DMS153 (cell line): Measurements from ENCODE around the gene SAMD15.
A peak's percentile ranks its signal among the peaks of the same experiment; 100 is the strongest.
"Not testable (repeated sequence)": the region's sequence is repeated elsewhere in the genome, so short reads cannot be mapped to it uniquely, and the experiment has no call there.

Experiments
- DNase-seq: peaks from one replicate; lab custom pipeline; 2025; lab: John Stamatoyannopoulos, UW

Gene SAMD15

DNA sequence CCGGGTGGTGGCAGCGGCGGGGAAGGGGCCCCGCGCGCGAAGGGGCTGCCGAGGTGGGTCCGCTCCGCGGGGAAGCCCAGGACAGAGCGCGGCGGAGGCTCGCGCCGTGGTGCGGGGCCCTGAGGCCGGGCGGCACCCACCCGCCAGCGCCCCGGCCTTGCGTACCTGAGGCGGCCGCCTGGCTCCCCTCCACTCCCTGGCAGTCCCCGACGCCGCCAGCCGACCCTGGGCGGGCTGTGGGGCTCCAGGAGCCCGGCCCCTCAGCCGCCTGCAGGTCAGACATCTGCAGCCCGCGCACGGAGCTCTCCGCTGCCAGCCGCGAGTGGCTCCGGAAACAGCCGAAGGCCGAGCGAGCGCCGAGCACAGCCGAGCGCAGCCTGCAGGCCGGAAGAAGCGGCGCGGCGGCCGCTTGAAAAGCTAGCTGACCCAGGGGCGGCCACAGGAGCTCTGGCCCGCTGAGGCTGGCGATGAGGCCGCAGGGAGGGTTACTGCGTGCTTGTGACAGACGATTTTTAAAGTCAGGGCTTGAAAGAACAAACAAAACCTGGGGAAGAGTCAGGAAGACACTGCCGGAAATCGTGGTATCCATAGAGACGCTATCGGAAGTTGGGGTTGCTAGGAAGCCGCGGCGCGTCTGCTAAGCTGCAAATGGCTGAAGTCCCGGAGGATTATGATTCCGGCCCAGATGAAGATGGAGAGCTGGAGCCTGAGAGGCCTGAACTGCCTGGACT is at the start of gene SAMD15, which contains the start of gene TMED8:
SAMD15 (plus strand) TSS at position 609 of the 731 bp plus-strand sequence; CDS start at position 649, 40 bp downstream.
TMED8 (minus strand) TSS at position 324 of the 731 bp plus-strand sequence; CDS start at position 283, 41 bp downstream.
- DNase-seq: peak; percentile 63

DNA sequence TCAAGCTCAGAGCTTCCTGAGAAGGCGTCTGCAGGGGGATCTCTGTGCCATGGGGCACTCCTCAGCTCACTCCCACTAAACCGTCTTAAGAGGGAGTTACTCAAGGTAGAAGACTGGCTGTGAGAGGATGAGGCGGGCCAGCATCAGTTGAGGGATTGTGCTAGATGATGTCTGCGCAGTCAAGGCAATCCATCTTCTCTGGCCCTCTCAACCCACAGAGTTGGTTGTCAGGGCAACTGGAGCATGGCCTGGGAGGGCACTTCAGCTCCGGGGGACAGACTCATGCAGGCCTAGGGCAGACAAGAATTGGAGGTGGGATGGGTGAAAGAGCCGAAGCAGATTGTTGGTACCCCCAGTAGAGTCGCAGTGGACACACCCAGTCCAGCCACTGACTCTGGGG is 47.3 kb upstream of the SAMD15 start:
- DNase-seq: no peak

DNA sequence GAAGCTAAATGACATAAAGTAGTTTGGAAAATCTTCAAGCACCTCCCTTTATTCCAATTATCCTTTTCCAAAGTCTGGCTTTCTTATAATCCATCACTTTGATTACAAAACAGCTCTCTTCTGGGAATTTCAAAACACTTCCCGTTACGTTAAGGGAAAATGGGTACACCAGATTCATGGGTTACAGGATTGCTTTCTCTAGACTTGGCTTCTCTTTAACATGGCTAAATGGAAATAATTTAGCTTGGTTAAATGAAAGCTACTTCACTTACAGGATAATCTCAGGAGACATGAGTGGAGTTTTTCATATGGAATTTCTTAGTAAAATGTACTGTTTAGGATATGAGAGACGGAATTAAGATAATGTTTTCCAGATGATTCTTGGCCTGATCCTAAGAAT is 41.6 kb upstream of the SAMD15 start:
- no peak for DNase-seq

DNA sequence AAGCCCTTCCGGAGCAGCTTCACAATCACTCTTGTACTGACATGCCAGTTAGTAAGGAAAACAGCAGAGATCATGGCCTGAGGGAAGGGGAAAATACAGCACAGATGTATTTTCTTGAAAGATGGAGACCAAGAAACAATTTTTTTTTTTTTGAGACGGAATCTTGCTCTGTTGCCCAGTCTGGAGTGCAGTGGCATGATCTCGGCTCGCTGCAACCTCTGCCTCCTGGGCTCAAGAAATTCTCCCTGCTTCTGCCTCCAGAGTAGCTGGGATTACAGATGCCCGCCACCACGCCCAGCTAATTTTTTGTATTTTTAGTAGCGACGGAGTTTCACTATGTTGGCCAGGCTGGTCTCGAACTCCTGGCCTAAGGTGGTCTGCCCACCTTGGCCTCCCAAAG is 39.9 kb upstream of the SAMD15 start:
- not testable (repeated sequence) for DNase-seq

DNA sequence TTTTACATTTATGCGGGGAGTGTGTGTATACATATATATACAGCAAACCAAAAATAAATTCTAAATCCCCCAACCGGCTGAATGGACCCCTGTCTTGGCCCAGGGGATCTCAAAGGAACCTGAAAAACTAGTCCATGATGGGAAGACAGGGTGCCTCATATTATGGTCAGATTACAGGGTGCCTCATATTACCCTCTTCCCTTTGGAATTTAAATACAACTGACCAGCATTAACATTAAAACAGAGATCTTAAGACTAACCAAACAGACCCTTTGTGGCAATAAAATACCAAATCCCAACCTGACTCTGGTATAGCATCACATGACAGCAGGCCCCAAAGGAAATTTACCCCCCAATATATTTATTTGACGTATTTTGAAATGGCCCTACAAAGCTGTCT is 39.3 kb upstream of the SAMD15 start:
- no peak for DNase-seq

DNA sequence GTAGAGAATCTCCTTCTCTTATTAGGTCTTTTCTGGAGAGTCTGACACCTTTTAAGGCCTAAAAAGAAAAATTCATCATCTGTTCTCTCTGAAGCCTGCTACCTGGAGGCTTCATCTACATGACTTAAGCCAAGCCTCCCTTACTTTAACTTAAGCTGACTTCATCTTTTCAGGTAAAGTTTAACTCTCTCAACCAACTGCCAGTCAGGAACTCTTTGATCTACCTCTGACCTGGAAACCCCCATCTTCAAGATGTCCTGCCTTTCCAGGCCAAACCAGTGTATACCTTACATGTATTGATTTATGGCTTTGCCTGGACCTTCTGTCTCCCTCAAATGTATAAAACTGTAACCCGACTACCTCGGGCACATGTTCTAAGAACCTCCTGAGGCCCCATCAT is 38.9 kb upstream of the SAMD15 start:
- DNase-seq: no peak

DNA sequence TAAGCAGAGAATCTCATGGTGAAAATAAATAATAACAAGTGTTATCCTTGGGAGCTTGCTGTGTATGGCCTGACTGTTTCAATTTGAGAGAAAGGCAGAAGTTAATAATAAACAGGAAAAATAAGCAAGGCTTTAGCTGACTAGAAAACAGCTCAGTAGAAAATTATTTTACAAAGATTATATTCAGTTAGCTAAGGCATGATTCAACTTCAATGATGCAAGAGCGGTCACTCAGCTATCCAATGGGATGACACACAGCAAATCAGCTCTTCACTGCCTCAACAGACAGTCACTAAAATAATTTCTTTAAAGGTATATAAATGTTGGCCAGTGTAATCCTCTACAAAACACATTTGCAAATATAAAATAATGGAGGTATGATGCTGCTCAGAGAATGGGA is 37.8 kb upstream of the SAMD15 start:
- no peak for DNase-seq

DNA sequence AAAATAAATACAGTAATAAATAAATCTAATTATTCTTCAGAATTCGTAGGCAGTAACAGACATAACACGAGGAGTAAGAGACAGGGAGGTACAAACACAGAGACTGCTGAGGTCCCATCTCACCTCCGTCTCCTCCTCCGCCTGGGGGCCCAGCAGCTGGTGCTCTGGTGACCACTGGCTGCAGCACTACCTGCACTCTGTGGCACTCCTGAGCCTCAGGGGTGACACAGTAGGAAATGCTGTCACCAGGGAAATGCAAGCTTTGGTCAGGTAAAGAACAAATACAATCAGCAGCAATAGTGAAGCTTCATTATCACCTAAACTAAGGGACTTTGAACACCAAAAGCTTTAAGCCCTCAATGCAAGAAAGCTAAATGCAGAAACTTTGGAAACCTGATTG is 36.8 kb upstream of the SAMD15 start:
- DNase-seq: no peak

DNA sequence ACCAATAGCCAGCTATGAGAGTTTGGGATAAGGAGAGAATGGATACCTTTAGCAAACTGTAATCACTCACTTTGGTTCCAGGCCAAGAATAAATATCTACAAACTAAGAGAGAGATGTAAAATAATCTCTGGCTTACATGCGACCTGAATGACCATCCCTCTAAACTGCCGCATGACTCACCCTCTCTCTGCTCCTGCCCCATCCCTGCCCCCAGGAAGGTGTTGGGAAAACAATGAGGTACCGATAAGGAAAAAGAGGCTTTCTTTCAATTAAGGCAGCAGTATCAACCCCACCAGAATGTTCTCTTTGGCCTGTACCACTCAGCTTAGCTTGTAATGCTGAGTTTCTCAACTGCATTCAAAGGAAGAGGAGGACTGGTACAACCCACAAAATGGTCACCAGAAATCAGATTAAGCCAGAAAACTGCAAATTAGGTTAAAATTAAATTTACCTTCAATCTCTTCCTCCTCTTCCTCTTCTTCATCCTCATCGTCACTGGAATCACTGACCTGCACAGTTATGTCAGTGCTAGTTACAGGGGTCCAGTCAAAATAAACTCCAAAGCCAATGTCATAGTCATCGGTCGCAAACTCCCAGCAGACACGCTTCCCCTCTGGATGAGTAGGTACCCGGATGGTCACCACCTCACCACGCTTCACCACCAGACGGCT is 34.3 kb upstream of the SAMD15 start:
- no peak for DNase-seq

DNA sequence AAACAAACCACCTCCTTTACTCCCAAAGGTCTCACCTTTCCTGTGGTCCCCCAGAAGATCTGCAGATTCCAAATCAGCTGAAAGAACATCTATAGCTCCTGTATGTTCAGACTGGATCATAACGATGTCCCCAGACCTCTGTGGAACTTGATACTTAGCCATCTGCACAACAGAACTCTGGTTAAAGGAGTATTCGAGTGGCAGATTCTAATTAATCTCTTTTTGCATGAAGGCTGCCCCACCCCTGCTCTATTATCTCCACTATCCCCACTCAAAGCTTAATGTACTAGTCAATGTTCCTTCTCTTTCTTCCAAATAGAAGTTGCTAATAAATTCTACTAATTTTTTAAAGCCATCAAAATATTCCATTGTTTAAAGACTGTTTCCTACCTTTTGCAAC is 33.5 kb upstream of the SAMD15 start:
- DNase-seq: no peak

DNA sequence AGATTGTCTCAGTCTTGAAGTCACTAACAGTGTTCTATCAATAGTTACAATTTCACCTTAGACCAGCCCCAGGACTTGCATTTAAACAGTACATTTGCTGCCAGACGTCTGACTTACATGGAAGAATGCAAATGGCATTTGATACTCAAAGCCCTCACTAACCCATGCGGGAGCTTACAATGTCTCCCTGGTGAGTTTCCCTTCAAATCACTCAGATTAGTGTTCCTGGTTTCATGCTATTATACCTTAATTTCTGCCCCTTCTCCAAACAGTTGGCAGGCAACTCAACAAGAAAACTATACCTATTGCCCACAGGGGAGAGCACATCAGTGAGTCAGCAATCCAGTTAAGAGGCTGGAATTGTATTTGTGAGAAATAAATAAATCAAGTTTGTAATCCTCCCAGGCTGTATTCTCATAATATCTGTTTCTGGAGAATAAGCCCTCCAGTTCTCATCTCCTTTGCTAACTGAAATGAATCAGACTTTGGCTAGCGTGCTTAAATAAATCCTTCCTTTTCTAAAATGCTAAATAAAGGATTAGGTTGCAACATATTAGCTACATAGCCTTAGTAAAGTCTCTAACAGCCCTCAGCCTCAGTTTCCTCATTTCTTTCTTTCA is 32.7 kb upstream of the SAMD15 start:
- DNase-seq: no peak

DNA sequence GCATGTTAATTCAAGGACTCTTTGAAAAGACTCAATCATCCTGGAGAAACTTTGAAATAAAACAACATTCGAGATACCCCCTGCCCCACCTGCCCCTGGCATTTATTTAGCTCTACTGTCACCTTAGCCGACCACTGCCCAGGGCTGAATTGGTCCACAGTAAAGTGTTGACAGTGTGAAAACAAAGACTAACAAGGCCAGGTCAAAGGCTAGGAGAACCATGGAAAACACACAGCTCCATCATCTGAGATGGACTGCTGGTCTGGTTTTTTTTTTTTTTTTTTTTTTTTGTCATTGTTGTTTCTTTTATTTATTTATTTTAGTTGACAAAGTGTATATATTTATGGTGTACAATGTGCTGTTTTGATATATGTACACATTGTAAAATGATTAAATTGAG is 30.7 kb upstream of the SAMD15 start:
- DNase-seq: no peak

DNA sequence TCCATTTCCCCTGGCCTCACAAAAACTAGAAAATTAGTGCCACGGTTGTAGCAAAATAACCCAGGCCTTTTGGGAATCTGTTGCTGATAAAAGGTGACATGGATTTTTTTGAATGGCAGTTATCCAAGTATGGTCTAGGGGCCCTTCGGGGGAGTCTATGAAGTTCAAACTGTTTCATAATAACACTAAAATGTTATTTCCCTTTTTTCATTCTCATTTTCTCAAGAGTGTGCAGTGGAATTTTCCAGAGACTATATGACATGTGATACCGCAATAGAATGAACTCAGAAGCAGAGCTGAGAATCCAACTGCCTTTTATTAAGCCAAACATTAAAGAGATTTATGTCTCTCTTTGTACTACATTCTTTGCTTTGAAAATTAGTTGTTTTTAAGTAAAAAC is 29.4 kb upstream of the SAMD15 start:
- DNase-seq: no peak

DNA sequence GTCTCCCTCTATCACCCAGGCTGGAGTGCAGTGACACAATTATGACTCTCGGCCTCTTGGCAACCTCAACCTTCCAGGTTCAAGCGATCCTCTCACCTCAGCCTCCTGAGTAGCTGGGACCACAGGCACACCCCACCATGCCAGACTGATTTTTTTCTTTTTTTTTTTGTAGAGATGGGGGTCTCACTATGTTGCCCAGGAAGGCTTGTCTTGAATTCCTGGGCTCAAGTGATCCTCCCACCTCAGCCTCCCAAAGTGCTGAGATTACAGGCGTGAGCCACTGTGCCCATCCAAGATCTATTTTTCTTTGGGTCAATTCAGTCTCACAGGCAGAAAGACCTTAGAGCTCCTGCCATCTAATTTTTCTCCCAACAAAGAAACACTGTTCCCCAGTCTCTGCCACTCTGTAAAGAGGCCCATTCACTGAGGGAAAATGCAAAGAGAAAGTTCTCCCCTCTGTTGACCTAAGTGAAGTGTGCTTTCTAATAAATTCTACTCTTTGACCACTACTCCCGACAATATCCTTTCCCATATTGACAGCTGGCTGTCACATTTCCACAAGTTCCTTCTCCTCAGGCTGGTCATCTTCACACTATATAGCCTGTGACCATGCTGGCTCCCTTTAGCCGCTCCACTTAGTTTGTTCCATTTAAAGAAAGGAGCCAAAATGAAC is 23.6 kb upstream of the SAMD15 start:
- no peak for DNase-seq

DNA sequence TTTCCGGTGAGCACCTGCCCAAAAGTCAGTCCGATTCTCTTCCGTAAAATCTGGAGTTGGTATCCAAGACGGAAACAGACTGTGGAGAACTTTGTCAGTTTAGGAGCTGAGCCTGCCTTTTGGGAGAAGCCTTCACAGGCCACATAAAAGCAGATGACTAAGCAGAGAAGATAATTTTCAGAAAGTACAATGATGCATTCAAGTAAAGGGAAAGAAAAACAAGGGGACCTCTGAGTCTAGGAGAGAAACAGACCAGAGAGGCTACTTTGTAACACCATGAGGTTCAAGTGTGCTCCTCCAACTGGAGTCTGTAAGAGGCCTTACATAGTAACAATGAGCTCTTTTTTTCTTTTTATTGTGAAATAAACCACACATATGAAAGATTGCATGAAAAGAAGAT is 21.4 kb upstream of the SAMD15 start:
- no peak for DNase-seq

DNA sequence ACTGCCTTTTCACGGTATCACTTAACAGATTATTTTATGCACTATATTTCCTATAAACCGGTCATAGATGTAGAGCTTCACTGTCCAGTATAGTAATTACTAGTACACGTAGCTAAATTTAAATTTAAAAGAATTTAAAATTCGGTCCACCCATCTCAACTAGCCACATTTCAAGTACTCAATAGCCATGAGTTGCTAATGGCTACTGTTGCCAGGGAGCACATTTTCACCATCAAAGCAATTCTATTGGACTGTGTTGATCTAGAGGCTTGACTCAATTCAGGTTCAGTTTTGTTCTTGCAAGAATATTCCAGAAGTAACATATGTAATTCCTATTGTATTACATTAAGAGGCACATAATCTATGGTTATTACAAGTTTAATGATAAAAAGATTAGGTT is 20.3 kb upstream of the SAMD15 start:
- no peak for DNase-seq

DNA sequence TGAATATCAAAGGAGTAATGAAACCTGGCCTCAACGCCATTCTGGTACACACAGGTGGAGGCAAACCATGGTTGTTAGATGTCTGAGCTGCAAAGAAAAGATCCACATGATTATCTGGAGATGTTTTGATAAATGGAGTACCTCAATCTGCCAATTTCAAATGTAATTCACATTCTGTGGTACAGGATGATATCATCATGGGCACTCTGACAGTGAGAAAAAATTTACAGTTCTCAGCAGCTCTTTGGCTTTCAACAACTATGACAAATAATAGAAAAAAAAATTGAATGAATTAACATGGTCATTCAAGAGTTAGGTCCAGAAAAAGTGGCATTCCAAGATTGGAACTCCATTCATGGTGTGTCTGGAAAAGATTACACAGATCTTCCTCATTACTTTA is 17.6 kb upstream of the SAMD15 start:
- DNase-seq: no peak

DNA sequence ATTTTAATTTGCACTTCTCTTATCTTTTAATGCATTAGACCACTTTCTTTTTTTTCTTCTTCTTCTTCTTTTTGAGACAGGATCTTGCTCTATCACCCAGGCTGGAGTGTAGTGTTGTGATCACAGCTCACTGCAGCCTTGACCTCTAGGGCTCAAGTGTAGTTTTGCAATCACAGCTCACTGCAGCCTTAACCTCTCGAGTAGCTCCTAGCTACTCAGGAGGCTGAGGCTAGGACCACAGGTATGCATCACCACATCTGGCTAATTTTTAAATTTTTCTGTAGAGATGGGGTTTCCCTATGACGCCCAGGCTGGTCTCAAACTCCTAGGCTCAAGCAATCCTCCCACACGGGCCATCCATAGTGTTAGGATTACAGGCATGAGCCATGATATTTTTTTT is 13.0 kb upstream of the SAMD15 start:
- no peak for DNase-seq

DNA sequence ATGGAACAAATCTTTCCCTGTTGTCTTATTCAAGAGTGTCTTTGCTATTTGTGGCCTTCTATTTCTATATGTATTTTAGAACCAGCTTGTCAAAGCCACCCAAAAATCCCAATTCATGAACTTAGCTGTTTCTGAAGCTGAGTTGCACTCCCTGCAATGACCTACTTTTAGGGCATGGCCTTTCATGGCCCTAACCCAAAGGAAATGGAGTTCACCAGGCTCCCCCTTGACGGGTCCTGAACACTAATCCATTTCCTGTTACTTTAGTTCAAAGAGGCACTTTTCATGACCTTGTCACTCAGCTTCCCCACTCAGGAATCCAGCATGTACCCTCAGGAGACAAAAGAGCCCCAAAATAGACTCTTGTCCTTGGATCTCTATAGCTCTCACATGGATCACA is 7.9 kb upstream of the SAMD15 start:
- DNase-seq: no peak

DNA sequence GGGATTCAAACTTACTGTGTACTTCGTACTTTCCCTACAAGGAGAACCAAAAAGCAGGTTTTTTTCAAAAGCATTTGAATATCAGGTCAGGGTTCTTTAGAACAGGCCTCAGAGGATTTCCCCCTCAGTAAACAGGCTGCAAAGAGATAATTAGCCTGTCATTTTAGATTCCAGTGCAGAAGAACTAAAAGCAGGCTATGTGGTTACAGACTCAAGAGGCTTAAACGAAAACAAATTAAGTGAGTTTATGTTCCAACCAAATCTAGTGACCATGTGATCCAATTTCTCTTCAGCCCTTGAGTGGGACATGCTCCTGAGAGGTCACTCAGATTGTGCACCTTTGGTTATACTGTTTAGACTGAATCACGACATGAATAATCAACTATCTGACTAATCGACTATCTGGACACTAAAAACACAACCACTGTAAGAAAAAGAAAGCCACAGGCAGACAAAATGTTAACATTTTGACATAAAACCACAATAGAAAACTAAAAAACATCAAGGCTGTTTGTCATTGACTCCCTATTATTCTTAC is 4.8 kb upstream of the SAMD15 start:
- DNase-seq: no peak

DNA sequence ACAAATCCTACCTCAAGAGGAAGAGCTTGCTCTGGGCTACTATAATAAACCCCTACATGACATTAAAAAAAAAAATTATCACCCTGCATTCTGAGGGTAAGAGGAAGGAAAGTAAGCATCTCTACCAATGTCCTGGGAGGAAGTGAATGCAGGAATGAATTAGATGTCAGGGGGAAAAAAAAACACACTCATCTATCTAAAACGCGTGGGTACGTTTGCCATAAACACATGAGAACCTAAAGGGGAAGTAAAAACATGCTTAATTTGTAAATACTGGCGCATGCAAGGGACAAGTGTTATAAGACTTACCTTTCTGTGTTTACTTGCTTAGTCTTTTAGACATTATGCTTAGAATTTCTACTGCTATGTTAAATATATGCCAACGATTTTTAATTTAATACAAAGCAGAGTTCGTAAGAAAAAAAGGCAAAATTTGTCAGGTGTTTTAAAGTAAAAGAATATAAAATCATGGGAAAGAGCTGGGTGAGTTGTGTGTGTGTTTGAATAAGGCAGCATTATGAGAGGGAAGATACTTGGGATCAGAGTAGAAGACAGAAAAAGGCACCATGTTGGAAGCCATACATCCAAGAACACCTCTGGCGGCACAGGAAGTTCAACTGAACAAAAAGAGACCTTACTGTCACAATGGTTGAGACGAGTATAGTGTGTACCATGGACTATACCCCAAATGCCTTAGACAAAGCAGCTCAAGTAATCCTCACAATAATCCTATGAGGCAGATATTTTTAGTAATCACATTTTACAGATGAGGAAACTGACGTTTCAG is 1.8 kb upstream of the SAMD15 start:
- DNase-seq: no peak
